Measurements from ENCODE around the gene VAC14.

The VAC14 gene

DNA sequence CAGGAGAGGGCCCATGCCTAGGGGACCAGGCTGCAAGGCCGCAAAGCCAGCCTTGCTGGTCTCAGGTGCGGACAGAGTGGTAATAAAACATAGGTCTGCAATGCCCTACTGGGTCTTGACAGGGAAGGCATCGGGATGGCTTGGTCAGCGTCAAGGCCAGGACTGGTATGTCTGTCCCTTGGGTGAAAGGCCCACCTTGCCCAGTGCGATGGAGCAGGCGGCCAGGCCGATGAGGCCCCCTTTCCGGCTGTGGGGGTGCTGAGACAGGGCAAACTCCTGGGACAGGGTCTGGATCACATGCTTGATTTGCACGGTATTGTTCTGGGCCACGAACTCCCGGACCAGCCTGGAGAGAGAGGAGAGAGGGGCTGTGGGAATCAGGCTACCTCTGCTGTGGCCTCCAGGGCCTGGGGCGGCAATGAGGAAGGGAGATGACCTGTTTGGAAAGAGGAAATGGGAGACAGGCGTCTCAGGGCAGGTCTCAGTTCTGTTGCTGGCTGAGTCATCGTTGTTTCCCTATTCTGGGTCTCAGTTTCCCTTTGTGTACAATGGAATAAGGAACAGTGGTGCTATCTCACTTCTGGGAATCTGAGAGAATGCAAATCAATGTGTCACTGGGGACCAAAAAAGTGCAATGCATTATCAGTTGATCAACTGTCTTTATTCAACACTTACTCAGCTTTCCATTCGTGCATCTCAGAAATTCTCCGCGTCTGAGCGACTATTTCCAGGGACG is 14.8 kb downstream of the VAC14 start:
- DNase-seq: no peak

GRCh38 chr16:70784692-70785555 is 16.0 kb downstream of the VAC14 start:
- no peak for DNase-seq

- DNase-seq: no peak
Observed at GRCh38 chr16:70782237-70782636, 18.7 kb downstream of the VAC14 start.

DNA sequence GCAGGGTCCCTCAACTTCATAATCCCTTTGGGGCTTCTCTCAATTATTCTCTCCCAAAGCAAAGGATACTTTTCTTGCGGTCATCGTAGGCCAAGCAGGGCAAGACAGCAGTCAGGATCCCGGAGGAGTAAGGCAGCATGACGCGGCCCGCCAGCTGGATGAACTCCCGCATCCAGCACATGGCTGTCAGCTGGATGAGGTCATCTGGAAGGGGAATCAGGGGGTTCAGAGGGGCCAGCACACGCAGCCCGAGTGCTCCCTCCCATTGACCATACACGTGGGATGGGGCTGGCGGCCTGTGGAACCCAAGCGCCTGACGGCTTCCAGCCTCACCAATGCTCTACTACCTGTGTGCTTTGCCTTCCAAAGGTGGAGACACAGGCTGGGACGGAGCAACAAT is 19.2 kb downstream of the VAC14 start:
- DNase-seq: no peak

DNA sequence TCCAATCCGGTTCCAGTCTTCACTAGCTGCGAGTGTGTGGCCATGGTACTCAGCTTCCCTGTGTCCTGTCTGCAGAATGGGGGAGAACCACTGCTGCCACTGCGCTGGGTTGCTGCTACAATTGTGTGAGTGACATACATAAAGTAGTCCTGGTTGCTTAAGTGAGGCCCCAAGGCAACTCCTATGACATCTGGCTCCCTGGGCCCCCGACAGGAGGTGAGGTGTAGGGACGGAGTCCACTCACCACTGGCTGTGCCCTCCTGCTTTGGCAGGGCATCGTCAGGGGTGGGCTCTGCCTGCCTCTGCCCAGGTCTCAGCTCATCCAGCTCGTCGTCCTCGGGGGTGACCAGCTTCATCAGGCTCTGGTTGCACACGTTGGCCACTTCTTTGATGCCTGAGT is 20.4 kb downstream of the VAC14 start:
- DNase-seq: no peak

- DNase-seq: no peak
Observed at GRCh38 chr16:70779361-70779760, 21.6 kb downstream of the VAC14 start.

DNA sequence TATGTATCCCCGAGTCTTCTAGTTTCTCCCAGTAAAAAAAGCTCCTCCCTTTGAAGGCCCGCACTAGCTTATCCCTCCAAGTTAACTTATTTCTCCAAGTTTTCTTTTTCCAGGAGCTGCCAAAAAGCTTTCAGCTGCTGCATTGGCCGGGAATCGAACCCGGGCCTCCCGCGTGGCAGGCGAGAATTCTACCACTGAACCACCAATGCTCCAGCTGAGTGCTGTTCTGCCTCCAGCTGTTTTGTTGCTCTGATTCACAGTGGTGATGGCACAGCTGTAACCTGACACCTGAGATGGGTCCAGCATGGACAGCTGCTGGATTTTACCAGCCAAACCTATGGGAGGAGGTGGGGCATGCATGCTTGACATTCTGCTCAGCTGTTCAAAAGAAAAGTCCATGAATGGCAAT is 22.1 kb downstream of the VAC14 start:
- peak in 10 of 56 donors; percentile 6 to 20 (median 9) for DNase-seq

DNA sequence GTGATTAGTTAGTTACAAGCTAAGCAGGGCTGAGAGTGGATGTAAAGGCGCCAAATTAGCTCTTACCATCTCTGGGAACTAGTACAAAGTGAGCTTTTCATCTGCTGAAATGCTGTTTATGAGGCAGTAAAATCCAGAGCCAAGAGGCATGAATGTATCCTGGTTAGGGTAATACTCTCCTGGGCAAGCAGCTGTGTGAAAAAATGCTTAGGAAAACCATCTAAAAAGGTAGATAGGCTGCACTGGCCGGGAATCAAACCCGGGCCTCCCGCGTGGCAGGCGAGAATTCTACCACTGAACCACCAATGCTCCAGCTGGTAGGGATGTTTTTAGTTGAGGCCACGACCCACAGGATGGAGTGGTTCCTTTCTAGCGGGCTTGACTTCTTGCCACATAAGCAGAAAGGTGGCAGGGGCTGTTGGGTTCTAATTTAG is 23.0 kb downstream of the VAC14 start:
- DNase-seq: peak in 1 of 56 donors; percentile 4

- DNase-seq: no peak
Observed at GRCh38 chr16:70777496-70777895, 23.5 kb downstream of the VAC14 start.

- DNase-seq: no peak
Observed at GRCh38 chr16:70775399-70775798, 25.6 kb downstream of the VAC14 start.

DNA sequence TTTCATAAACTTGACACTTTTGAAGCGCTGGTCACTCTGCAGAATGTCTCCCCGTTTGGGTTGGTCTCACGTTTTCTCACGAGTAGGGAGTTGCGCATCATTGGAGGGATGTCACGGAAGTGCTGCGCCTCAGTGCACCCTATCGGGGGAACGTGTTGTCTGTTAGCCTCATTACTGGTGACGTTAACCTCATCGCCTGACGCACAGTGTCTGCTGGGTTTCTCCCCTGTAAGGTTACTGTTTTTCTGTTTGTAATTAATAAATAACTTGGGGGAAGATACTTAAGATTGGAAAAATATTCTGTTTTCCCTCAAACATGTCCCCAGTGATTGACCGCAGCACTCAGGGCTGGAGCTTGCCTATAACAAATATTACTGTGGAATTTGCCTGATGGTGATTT is 26.7 kb downstream of the VAC14 start:
- no peak for DNase-seq

DNA sequence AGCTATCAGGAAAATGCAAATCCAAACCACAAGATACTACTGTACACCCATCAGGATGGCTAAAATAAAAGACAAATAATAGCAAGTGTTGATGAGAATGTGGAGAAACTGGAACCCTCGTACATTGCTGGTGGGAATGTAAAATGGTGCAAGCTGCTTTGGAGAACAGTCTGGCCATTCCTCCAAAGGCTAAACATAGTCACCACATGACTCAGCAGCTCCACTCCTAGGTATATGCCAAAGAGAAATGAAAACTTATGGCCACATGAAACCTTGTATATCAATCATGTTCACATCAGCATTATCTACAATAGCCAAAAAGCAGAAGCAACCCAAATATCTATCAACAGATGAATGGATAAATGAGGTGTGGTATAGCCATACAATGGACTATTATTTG is 28.5 kb downstream of the VAC14 start:
- no peak for DNase-seq

- peak in 45 of 56 donors; percentile 14 to 81 (median 40) for DNase-seq
Observed at GRCh38 chr16:70770626-70771552, 30.1 kb downstream of the VAC14 start.

GRCh38 chr16:70770291-70770625 is 30.7 kb downstream of the VAC14 start:
- DNase-seq: no peak

- no peak for DNase-seq
Observed at GRCh38 chr16:70769761-70770160, 31.2 kb downstream of the VAC14 start.

- no peak for DNase-seq
Observed at GRCh38 chr16:70769131-70769530, 31.8 kb downstream of the VAC14 start.

GRCh38 chr16:70768203-70768580 is 32.8 kb downstream of the VAC14 start:
- DNase-seq: no peak

GRCh38 chr16:70767377-70768202 is 33.4 kb downstream of the VAC14 start:
- no peak for DNase-seq

DNA sequence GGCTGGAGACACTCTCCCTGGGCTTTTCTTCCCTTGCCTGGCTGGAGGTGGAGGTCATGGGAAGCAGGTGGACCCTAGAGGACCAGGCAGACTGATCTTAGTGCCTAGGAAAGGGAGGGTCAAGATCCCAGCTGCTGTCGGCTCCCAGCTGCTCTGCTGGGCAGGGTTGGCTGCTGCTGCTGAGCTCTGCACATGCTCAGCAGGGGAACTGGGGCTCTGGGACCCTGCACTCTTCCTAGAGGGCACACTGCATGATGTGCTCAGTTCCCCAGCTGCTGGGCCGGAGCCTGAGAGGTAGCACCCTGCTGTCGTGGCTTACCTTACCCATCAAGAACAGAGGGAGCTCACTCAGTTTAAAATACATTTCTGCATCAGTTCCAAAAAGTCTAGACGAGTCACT is 34.3 kb downstream of the VAC14 start:
- DNase-seq: no peak

DNA sequence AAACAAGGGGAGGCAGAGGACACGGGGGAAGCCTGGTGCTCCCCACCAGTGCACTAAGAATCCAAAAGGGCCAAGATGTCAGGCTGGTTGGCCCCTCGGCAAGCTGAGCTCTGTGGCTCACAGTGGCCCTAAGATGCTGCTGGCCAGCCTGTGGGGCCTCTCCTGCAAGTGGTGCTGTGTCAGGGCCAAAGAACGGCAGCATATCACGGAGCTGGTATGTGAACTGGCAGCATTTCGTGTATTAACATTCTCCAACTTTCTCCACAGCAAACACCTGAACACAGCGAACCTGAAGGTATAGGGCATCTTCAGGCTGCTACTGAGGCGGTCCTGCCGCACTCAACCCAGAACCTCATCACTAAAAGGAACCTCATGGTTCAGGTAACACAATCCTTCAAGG is 34.8 kb downstream of the VAC14 start:
- no peak for DNase-seq

- DNase-seq: no peak
Observed at GRCh38 chr16:70765491-70765890, 35.5 kb downstream of the VAC14 start.

All from nucleus accumbens (tissue), 56 donors.